ENCODE measurements around the gene RETSAT.
"Not testable (repeated sequence)": the region's sequence is repeated elsewhere in the genome, so short reads cannot be mapped to it uniquely, and the experiment has no call there.

RETSAT gene

GRCh38 chr2:85354286-85355072 lies at the start of gene RETSAT, which contains the start of gene ELMOD3:
TSS of gene RETSAT (minus strand) at chr2:85354528. CDS start at chr2:85354507, 21 bp downstream.
TSS of gene ELMOD3 (plus strand) at chr2:85354769. CDS start at chr2:85357199, 2,430 bp downstream.
- peak; percentile 89 for DNase-seq

- no peak for DNase-seq
These were observed 47.5 kb upstream of the RETSAT start for GRCh38 chr2:85401844-85402243.

GRCh38 chr2:85401464-85401805 lies 47.1 kb upstream of the RETSAT start:
- no peak for DNase-seq

DNA sequence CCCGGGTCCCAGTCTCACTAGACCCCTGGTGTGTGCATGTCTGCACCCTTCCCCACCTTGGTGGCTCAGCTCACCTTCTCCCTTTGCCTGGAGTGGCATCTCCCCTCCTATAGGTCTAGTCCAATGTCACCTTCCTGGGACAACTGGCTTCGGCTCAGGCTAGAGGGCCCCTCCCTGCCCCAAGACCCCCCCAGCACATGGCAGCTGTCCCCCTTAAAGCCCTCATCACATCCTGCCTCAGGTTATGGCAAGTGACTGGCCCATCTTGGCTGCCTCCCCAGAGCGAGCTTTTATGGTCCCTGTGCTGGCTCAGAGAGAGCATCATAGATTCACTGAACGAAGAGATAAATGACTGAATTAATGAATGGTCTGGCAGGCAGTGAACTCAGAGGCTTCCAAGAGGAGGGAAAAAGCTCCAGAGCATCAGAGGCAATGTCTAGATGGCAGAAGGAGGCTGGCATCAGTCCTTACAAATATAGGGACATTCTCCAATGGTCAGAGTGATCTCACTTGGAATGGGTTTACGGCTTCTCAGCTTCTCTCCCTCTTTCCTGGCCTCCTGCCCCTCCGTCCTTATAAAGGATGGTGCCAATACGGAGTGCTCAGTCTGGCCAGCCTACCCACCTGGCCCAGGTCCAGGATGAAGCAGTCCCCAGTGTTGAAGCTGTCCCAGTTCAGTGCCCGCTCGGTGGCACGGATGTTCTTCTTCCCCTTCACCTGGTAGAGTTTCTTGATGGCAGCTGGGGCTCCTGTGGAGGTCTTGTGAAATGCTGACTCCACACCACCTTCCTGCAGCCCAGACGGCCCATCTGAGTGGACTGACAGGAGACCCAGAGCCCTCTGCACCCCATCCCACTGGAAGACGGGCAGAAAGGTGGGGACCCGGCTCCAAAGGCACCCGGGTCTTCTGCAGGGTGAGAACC lies 46.5 kb upstream of the RETSAT start:
- no peak for DNase-seq

DNA sequence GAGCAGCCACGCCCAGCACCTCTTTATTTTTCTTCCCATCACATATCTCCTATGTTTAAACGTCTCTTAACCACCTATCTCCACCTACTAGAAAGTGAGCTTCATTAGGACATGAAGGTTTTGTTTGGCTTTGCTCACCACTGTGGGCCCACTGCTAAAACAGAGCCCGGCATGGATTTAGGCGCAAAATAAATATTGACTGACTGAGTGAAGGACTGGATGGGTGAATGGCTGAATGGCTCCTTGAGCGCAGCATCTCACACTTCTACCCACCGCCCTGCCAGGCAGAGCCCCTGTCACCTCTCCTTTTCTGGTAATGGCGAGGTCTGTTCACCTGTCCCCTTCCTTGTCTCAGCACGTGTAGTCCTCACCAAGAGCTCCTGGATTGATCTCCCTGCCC lies 45.7 kb upstream of the RETSAT start:
- DNase-seq: no peak

GRCh38 chr2:85399183-85399455 lies 44.8 kb upstream of the RETSAT start:
- no peak for DNase-seq

- DNase-seq: no peak
These were observed 44.3 kb upstream of the RETSAT start for GRCh38 chr2:85398426-85399182.

DNA sequence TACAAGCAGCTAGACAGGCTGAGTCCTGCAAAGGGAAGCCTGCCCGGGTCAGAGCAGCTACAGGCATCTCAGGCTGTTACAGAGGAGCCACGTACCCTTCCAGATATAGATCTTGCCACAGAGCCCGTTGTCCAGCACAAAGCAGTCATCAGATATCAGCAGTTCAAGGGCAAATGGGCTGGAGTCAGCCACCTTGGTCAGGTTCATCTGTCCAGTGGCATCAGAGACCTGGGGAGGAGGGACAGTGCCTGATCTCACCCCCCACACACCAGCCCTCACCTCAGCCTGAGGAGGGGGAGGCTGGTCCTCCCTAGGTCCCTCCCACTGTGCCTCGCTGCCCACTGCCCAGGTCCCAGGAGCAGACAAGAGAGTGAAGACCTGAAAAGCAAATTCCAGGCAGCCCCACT lies 43.6 kb upstream of the RETSAT start:
- no peak for DNase-seq

GRCh38 chr2:85396531-85397470 lies 42.5 kb upstream of the RETSAT start:
- DNase-seq: no peak

- no peak for DNase-seq
These were observed 41.7 kb upstream of the RETSAT start for GRCh38 chr2:85395912-85396475.

GRCh38 chr2:85394976-85395375 lies 40.6 kb upstream of the RETSAT start:
- DNase-seq: no peak

- no peak for DNase-seq
These were observed 39.9 kb upstream of the RETSAT start for GRCh38 chr2:85394261-85394681.

DNA sequence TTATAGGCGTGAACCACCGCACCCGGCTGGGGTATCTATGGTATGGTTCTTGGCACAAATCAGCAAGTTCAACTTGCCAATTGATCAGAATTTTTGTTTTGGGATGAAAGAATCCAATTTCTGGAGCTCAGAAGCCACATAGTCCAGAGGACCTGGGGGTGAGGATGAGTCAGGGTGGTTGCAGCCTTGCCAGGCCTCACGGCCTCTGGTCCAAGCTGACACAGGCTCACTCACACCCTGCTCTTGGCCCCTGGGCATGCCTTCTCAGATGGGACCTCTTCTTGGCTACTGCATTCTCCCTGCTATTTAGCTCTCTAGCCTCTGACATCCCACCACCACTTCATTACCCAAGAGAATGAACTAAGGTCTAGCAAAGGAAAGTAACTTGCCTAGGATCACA lies 39.5 kb upstream of the RETSAT start:
- DNase-seq: no peak

- peak; percentile 70 for DNase-seq
These were observed 36.8 kb upstream of the RETSAT start for GRCh38 chr2:85390941-85391669.

DNA sequence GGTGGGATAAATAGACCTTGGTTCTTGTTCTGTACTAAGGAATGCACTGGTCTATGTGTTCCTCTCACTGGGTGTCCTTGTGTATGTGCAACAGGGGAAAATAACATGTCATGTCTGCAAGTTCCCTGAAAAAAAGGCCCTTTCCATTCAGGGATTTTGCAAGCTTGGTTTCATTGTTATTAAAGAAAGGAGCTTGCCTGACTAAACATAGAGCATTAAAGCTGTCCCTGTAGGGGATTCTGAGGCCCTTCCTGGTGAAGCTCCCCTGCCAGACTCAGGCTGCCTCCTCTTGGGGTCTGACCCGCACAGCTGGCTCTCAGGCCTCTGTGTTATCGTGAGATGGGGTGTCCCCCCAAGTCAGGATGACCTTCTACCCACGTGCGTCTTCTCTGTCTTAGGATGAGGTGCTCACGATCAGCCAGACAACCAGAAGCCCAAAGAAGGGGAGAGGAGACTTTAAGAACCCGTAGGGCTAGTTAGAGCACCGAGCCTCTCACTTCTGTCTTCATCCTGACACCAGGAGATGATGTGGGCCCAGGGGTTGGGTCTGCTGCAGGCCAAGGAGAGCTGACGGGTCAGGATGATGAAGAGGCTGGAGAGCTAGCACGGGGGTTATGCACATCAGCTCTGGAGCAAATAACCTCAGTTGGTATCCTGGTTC lies 34.7 kb upstream of the RETSAT start:
- DNase-seq: no peak

DNA sequence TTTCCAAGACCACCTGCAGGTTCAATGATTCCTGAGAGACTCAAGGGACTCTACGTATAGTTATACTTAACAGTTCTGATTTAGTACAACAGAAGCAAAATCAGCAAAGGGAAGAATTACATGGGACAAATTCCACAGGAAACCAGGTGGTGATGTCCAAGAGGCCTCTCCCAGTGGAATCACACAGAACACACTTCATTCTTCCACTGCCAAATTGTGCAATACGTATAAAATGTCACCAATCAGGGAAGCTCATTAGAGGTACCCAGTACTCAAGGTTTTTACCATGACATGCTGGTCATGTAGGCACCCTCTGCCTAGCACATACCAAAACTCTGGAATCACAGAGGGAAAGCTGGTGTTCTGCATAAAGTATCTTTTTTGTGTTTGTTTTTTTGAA lies 33.4 kb upstream of the RETSAT start:
- DNase-seq: no peak

- no peak for DNase-seq
These were observed 31.4 kb upstream of the RETSAT start for GRCh38 chr2:85385746-85386145.

GRCh38 chr2:85383850-85384249 lies 29.5 kb upstream of the RETSAT start:
- no peak for DNase-seq

- not testable (repeated sequence) for DNase-seq
These were observed 28.8 kb upstream of the RETSAT start for GRCh38 chr2:85383151-85383550.

DNA sequence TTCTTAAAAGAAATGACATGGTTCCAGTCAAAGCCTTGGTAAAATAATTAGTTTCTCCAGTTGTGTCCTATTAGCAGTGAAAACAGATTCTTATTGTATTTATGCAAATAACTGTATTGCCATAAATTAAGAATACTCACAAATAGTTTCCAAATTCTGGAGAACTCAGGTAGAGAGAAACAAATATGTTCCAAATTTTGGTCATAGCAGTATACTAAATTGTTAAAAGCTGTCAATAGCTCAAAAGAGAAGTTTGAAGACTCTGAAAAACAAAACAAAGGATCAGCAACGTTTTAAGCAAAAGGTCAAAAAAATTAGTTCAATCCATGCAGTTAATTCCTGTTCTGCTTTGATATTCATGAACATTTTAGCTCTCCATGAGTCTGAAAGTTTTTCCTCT lies 25.7 kb upstream of the RETSAT start:
- no peak for DNase-seq

- no peak for DNase-seq
These were observed 23.9 kb upstream of the RETSAT start for GRCh38 chr2:85378257-85378656.
